ENCODE data around the gene DOCK11. TPM values are rescaled to one million over a fixed set of nuclear protein-coding genes. Genes with fewer than 3 reads are reported as not detected.

The DOCK11 gene
- total and polyA plus RNA-seq, 9 of the 15 experiments (the other 6 are each of a cell fraction or from before 2014, with no cell fraction given) = 41.8 to 77.8 (median 50.9) TPM

- H3K4me2 ChIP-seq (ENCODE audit: insufficient read depth, low read length) = no peak overlapping the region
- in situ Hi-C loops (cut with MboI) = no loop called here
- no peaks in the 10 kb centered on the region for H3K27me3 ChIP-seq (ENCODE audit: control insufficient read depth in 2 of 2, insufficient read depth in 2 of 2, low read length in 2 of 2)
- no peak overlapping the region for H3K4me3 ChIP-seq
- POLR2A ChIA-PET = interaction anchor here (1.4 kb wide), 1 partner anchor 10 kb away, joined by 3 read pairs; no protein-coding TSS in a partner anchor
- no peak overlapping the region for H3K9ac ChIP-seq (ENCODE audit: insufficient read depth in 1 of 2, low read depth in 2 of 2, low read length in 2 of 2)
- ATAC-seq (no peak), DNase-seq (ENCODE audit: extremely low read depth in 1 of 4, low spot score in 3 of 4) (no peak), FAIRE-seq (no peak)
- H3K9me3 ChIP-seq (replicated peaks; ENCODE audit: control insufficient read depth, insufficient read depth, low read depth, low read length) = no peaks in the 10 kb centered on the region
- H3K79me2 ChIP-seq (ENCODE audit: control insufficient read depth, insufficient read depth, low read length) = no peaks in the 10 kb centered on the region
- no TSS peak for BruUV-seq (replicated peaks)
- no peaks in the 10 kb centered on the region for H3K4me1 ChIP-seq (replicated peaks in 1 of 2; ENCODE audit: control insufficient read depth in 2 of 2, insufficient read depth in 2 of 2, low read length in 2 of 2)
- WGBS (ENCODE audit: insufficient coverage, low coverage, missing lambda C conversion rate) = 88% methylated on average over 6 of the region's 6 CpGs
- intact Hi-C loops (cut with micrococcal nuclease) = no loop called here
- H2AFZ ChIP-seq (ENCODE audit: low read depth, low read length) = no peak overlapping the region
- peaks cover 73% of the 10 kb centered on the region for H3K36me3 ChIP-seq (ENCODE audit: control insufficient read depth, insufficient read depth, low read length)
- no peaks in the 10 kb centered on the region for H4K20me1 ChIP-seq (replicated peaks; ENCODE audit: control insufficient read depth, insufficient read depth, low read length)
- H3K27ac ChIP-seq (ENCODE audit: extremely low read depth, low read depth, low read length) = no peak overlapping the region
- H3K9me1 ChIP-seq (ENCODE audit: control insufficient read depth, insufficient read depth, low read length) = no peaks in the 10 kb centered on the region
- CTCF ChIA-PET (ENCODE audit: low intra/inter-chr PET ratio) = no interaction called here
- TF ChIP-seq ZNF586 (CRISPR knock-in tag; conservative IDR thresholded peaks at IDR 0.05) = no peak
- TF ChIP-seq LCOR (CRISPR knock-in tag; IDR thresholded peaks at IDR 0.05) = no peak
- no peak for TF ChIP-seq KLF10 (CRISPR knock-in tag; IDR thresholded peaks at IDR 0.05)
- no peak for TF ChIP-seq TAF1 (IDR thresholded peaks at IDR 0.05; ENCODE audit: control insufficient read depth, extremely low read depth, insufficient read depth, low read length, severe bottlenecking)
- no peak for TF ChIP-seq ZNF253 (CRISPR knock-in tag; conservative IDR thresholded peaks at IDR 0.05)
- TF ChIP-seq, protein P1, sequence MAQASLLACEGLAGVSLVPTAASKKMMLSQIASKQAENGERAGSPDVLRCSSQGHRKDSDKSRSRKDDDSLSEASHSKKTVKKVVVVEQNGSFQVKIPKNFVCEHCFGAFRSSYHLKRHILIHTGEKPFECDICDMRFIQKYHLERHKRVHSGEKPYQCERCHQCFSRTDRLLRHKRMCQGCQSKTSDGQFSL (CRISPR knock-in tag; IDR thresholded peaks at IDR 0.05) = no peak
- TF ChIP-seq, protein P1 (tag; IDR thresholded peaks at IDR 0.05) = no peak
- TF ChIP-seq ZNF785 (CRISPR knock-in tag; IDR thresholded peaks at IDR 0.05) = no peak
- no peak for TF ChIP-seq SP1 (CRISPR knock-in tag; IDR thresholded peaks at IDR 0.05)
- TF ChIP-seq DEAF1 (CRISPR knock-in tag; IDR thresholded peaks at IDR 0.05) = no peak
- no peak for TF ChIP-seq ELK3 (CRISPR knock-in tag; IDR thresholded peaks at IDR 0.05)
- no peak for TF ChIP-seq CTCF (IDR thresholded peaks at IDR 0.05 in 2 of 3, conservative IDR thresholded peaks at IDR 0.05 in 1 of 3; ENCODE audit: insufficient read depth in 2 of 3, low read depth in 1 of 3, low read length in 3 of 3)
- TF ChIP-seq ZNF584 (CRISPR knock-in tag; IDR thresholded peaks at IDR 0.05; ENCODE audit: low read depth) = no peak
- TF ChIP-seq, protein P2, sequence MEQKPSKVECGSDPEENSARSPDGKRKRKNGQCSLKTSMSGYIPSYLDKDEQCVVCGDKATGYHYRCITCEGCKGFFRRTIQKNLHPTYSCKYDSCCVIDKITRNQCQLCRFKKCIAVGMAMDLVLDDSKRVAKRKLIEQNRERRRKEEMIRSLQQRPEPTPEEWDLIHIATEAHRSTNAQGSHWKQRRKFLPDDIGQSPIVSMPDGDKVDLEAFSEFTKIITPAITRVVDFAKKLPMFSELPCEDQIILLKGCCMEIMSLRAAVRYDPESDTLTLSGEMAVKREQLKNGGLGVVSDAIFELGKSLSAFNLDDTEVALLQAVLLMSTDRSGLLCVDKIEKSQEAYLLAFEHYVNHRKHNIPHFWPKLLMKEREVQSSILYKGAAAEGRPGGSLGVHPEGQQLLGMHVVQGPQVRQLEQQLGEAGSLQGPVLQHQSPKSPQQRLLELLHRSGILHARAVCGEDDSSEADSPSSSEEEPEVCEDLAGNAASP (IDR thresholded peaks at IDR 0.05) = no peak
- TF ChIP-seq DACH1 (IDR thresholded peaks at IDR 0.05; ENCODE audit: partially characterized antibody) = no peak
Measured at GRCh38 chrX:118633530-118633929, 137.9 kb downstream of the DOCK11 start.
